Renal cortical epithelial cell (primary cell): ENCODE data around the gene BCL11B. TPM values are rescaled to one million over a fixed set of nuclear protein-coding genes. Genes with fewer than 3 reads are reported as not detected.
A peak's percentile ranks its signal among the peaks of the same experiment; 100 is the strongest.
"Not testable (repeated sequence)": the region's sequence is repeated elsewhere in the genome, so short reads cannot be mapped to it uniquely, and the experiment has no call there.

Source experiments
- DNase-seq: peaks from one replicate; pipeline ENCODE4 v3.0.0-alpha.2; 2011; ENCODE audit warnings: low read depth
- total RNA-seq: library from RNA; depleted of rRNA; stranded (reverse); fragments of >200 nt; gene quantifications from 2 replicates; pipeline ENCODE4 v1.2.3, GENCODE V29; 2014

The BCL11B gene
- total RNA-seq, 1 donor from 2014 or later, result 0.20 TPM

DNA sequence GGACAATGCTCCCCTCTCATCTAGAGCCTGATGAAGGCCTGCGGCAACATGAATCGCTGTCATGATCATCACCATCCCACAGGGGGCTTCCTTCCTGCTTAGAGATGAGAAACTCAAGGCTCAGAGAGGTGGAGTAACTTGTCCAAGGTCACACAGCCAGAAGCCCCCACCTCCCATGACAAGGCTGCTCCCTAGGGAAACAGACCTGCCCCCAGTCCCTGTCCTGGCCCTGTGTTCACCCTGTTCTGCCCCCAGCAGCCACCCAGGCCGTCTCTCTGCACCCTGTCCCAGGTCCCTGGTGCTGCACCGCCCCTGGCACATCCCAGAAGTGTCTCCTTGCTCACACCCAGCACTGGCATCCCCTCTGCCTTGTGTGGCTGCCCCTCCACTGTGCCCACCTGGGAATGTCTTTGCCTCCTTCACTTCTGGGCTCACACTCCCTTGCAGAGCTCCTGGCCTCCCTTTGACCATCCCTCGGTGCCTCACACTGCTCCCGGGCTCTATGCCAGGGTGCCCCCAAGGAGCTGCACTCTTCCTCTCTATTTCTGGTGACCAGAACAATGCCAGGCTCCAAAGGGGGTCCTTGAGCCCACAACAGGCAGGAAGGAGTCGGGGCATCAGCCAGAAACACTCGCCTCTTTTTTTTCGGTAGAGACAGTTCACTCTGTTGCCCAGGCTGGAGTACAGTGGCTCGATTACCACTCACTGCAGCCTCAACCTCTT lies 70.5 kb downstream of the BCL11B start:
- DNase-seq, result no peak

- no peak for DNase-seq
These were observed 71.4 kb downstream of the BCL11B start for GRCh38 chr14:99200654-99201005.

DNA sequence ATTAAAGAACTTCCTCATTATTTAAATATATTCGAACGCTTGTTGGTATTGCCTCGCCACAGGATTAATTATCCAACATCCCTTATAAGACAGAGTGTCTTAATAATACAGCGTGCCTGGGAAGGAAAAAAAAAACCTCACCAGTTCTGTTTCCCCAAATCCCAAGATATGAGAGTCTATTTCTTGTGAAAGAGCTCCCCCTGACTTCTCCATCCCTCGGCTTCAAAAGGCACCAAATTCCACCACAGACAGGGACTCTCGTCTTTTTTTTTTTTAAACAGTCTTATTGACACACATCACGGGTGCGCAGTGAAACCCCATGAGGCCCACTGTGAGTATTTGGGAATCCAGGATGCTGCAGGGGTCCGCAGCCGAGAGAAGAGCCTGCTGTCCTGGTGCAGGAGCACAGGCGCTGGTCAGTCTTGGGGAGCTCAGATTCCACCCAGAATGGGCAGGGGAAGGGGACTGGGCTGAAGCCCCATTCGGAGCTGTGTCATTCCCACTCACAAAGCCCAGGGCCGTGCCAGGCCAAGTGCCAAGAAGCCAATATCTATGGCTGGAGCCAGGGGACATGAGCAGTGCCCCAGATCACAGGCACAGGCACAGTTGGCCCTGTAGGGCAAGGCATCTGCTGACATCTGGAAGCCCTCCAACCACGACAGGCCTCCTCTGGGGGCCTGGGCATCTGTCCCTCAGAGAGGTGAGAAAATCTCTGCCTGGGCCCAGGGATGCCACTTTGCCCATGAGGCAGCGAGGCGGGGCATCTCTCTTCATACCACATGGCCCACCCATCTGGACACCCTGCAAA lies 71.9 kb downstream of the BCL11B start:
- no peak for DNase-seq

DNA sequence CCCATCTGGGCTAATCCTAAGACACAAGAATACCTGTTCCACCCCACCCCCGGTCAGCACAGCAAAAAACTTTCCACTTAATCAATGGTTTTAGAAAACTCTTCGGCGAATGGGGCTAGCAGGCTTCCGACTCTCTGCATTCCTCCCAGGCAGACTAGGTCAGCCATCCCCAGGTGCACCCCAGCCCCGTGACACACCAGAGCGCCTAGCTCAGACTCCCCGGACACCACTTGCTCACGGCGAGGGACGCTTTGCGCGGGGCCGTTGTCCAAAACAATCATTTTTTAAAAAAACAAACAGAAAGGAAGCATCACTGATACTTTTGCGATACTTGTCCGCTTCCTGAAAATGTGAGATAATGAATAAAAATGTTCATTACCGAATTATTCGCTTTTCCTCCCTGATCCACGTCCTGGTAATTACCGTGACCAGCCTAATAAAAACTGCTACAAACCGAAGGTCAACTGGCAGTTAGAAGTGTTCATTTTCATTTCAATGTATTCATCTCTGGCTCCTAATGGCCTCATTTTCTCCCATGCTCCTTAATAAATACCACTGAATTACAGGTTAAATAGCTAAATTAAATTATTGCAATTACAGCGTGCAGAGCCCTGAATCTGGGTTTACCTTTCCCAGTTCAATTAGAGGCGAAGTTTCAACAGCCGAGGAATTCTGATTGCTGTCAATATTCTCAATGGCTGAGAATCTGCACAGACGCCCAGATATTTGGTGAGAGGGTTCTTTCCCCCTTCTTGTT lies 73.1 kb downstream of the BCL11B start:
- DNase-seq, result no peak

DNA sequence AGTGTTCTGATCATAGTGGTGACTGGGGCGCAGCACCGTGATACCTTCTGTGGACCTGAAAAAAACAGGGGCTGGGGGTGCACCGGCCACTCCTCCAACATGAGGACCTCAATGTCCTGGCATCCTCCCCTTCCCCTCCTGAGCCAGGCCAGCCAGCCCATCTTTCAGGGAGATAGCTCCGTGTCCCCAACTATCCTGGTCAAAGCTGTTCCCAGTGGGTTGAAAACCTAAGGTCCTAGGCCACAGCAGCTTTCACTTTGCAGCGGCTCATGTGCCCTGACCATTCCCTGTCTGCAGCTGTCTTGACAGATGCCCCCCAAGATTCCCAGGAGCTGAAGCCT lies 75.7 kb downstream of the BCL11B start:
- DNase-seq, result no peak

DNA sequence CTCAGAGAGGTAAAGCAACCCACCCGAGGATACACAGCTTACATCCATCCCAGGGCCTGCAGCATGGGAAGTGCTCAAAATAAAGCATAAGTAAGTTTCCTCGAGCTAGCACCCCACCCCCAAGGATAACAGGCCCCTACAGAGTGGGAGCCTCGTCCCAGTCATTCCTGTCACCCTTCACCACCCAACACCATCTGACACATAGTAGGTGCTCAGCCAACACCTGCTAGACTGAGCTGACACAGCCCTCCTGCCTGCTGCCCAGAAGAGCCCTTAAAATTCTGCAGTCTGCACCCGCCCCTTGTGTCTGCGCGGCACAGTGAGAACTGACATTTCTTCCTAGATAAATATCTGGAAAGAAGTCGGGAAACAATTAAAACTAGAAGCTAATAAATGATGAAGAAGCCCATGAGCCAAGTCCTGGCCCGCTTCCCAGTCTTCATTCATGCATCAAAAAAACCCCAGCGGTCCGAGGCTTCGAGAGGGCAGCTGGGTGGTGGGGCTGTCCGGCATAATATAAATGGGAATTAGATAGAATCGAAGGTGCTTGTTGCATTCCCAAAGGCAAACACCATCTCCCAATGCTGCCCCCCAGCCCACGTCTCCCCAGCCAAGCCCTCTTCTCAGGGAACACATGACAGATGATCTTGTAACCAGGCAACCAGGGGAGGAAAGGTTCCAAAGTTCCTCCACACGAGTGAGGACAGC lies 76.2 kb downstream of the BCL11B start:
- DNase-seq, result peak; percentile 75

- no peak for DNase-seq
These were observed 77.3 kb downstream of the BCL11B start for GRCh38 chr14:99194736-99195135.

- DNase-seq, result no peak
These were observed 77.9 kb downstream of the BCL11B start for GRCh38 chr14:99194136-99194535.

GRCh38 chr14:99192830-99193229 lies 79.2 kb downstream of the BCL11B start:
- DNase-seq, result no peak

DNA sequence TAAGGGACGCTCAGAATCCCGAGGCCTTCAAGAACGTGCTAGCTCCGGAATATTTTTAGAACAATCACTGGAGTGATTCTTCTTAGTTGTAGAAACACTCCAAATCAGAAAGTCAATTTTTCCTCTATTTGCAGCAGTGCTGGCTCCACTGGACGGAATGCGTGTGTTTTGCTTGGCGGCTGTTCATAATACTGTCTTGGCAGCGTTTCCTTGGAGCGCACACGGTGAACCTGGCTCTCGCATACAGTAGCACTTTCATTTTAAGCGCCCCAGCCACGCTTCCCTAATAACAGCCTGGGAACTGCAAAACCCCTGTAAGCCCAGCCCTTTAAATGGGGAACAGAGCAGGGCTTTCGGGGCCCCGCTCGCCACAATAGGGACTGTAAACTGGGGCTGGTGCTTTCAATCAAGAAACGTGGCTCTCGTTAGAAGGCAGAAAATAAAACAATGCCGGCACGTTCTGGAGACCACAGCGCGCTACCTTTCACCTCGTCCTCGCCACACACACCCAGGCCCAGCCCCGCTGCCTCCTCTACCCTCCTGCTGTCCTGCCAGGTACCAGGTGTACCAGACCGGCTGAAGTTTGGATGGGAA lies 79.9 kb downstream of the BCL11B start:
- DNase-seq, result peak; percentile 50

DNA sequence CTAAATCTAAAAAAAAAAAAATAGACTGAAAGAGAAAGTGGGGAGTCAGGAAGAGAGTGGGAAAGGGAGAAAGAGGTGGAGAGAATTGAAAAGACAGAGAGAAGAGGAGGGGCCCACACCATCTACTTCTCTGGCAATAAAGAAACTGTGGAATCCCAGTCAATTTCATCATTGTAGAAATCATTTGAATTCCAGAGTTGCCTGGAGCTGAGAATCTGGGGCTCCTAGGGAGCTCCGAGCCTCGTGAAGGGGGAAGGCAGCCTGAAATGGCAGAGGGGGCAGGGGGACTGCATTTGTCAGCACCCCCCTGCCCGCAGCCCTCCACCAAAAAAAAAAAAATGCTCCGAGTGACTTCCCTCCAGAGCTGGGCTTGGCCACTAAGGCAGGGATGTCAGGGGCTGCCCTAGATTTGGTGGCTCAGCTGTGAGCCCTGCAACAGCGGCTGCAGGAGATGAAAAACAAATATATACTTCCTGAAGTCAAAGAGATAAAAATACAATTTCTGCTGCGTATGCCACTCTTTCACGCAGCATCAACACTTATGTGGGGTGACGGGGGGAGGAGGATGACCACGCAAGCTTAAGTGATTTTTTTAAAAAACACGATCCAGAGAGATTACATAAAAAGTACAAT lies 80.5 kb downstream of the BCL11B start:
- DNase-seq, result no peak

DNA sequence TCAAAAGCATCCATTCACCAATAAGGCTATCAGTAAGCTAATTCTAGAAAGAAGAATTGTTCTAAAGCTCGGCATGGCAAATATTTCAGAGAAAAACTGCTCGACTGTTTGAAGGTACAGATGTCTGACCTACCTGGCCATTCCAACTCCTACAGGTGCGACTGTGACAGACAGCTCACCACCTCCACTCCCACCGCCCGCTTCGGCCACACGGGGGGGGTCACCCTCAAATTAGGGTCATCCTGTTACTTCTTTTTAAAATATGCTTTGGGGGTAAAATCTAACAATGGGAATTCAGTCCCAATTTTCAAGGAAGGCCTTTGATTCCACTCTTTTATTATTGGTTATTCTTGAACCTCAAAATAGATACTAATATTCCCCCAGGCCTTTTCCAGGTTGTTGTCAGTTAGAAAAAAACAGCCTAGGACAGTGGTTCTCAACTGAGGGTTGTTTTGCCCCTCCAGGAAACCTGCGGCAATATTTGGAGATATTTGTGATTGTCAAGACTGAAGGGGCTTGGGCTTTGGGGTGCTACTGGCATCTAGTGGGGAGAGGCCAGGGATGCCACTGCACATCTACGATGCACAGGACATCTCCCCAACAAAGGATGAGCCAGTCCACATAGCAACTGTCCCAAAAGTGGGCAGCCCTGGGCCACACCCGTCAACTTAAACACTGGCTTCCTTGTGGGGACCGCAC lies 81.2 kb downstream of the BCL11B start:
- DNase-seq, result no peak

DNA sequence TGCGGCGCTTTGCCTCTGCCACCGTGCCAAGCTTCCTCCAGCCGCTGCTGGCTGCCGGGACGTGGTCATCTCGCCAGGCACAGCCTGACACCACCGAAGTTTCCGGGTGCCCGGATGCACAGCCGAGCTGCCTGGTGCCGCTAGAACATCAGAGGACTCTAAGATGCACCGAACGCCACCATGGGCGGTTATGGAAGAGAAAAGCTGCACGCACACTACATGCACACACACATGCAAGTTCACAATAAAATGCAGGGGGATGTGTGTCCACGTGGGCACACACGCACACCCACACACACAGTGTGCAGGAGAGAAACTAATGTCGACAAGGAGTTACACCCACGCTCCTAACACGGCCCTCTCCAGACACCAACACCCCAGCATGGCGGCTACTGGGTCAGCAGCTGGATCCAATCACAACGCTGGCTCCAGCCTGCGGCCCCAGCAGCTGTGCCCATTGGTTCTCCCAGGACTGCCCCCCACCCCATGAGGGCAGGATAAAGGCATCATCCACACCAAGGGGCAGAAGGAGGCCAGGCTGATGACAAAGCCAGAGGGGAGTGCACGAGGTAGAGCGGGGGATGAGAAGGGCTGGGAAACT lies 82.7 kb downstream of the BCL11B start:
- DNase-seq, result no peak

DNA sequence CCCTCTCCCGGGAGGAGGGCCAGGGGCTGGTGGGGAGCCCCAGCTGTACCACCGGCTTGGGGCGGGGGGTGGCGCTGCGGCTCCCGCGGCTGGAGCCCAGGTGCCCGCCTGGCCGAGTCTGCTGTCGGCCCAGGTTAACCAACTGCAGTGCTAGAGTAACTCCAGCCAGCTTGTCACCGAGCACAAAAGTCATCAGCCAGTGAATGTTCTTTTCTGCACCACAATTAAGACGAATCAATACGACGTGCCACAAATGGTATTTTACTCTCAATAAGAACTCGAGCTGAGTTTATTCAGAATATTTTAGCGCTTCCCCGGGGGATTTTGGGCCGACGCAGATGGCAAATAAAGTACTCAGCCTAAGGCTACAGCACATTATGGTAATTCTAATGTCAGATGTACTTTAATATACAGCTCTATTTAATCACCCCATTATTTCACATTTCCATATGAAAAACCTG lies 83.2 kb downstream of the BCL11B start:
- DNase-seq, result no peak

GRCh38 chr14:99187858-99188257 lies 84.1 kb downstream of the BCL11B start:
- no peak for DNase-seq

- no peak for DNase-seq
These were observed 84.9 kb downstream of the BCL11B start for GRCh38 chr14:99186956-99187690.

DNA sequence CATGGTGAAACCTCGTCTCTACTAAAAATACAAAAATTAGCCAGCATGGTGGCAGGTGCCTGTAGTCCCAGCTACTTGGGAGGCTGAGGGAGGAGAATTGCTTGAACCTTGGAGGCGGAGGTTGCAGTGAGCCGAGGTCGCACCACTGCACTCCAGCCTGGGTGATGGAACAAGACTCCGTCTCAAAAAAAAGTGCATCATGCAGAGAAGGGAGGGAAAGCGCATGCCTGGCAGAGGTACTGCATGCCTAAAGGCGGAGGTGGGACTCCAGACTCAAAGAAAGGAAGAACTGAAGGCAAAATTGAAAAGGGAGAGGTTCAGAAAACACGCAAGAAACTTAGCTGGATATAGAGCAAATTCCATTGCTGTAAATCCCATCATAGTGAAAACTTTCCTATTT lies 85.7 kb downstream of the BCL11B start:
- not testable (repeated sequence) for DNase-seq

GRCh38 chr14:99185436-99186068 lies 86.4 kb downstream of the BCL11B start:
- no peak for DNase-seq

- no peak for DNase-seq
These were observed 88.3 kb downstream of the BCL11B start for GRCh38 chr14:99183716-99184115.
